DND-41 (cell line): Measurements from ENCODE around the gene HAX1.

Experiments used
- CTCF ChIP-seq: IDR thresholded peaks from 2 replicates; pipeline ENCODE4 v1.5.1; 2012; ENCODE audit warnings: borderline replicate concordance, low read length, moderate library complexity, mild to moderate bottlenecking; ENCODE audit not compliant: poor library complexity, severe bottlenecking; ENCODE audit errors: extremely low read depth
- EZH2 ChIP-seq: IDR thresholded peaks from 3 replicates; pipeline ENCODE4 v1.6.1; 2012; ENCODE audit warnings: borderline replicate concordance, low read depth, mild to moderate bottlenecking, moderate library complexity, low read length, inconsistent platforms; ENCODE audit not compliant: severe bottlenecking

- no peak for TF ChIP-seq CTCF
- TF ChIP-seq EZH2, result no peak
Measured at GRCh38 chr1:154222918-154223317, 49.5 kb upstream of the HAX1 start.
